Ascending aorta (tissue), 2 donors: ENCODE data around the gene NGEF. TPM values are rescaled to one million over a fixed set of nuclear protein-coding genes. Genes with fewer than 3 reads are reported as not detected.
A peak's percentile ranks its signal among the peaks of the same experiment; 100 is the strongest.

Experiments
- DNase-seq, 2 donors: peaks; one replicate each; pipeline ENCODE4 v3.0.0-alpha.2; 2019; ENCODE audit warnings: low spot score in 2 of 2
- H3K27ac ChIP-seq, 2 donors: fragments of 200-600 bp; sonication (generic); one replicate each; pipeline ENCODE4 v1.5.1; 2016 to 2017; ENCODE audit warnings: mild to moderate bottlenecking in 1 of 2
- H3K27me3 ChIP-seq: fragments of 200-600 bp; sonication (generic); one replicate; pipeline ENCODE4 v1.5.1; 2017
- H3K36me3 ChIP-seq, 2 donors: fragments of 200-600 bp; sonication (generic); one replicate each; pipeline ENCODE4 v1.5.1; 2016
- H3K4me1 ChIP-seq, 2 donors: fragments of 200-600 bp; sonication (generic); one replicate each; pipeline ENCODE4 v1.5.1; 2016 to 2017; ENCODE audit warnings: mild to moderate bottlenecking in 1 of 2
- H3K4me3 ChIP-seq, 2 donors: fragments of 200-600 bp; sonication (generic); one replicate each; pipeline ENCODE4 v1.5.1; 2016 to 2017; ENCODE audit warnings: mild to moderate bottlenecking in 1 of 2
- H3K9me3 ChIP-seq, 2 donors: fragments of 200-600 bp; sonication (generic); one replicate each; pipeline ENCODE4 v1.5.1; 2016
- CTCF ChIP-seq, 3 experiments: fragments of 200-600 bp in 2 of 3; fragments of 450-650 bp in 1 of 3; sonication (generic) in 2 of 3; IDR thresholded peaks; one replicate each; pipeline ENCODE4 v1.5.1; 2016 to 2019; ENCODE audit warnings: antibody characterized with exemption in 3 of 3, mild to moderate bottlenecking in 1 of 3, moderate library complexity in 1 of 3
- intact Hi-C: fragments of 100-400 bp; cut with DNase I; formaldehyde crosslinking; loops from one replicate; pipeline ENCODE4 v1.15.1; 2023
- total RNA-seq: library from RNA; depleted of rRNA; stranded (reverse); fragments of >200 nt; gene quantifications from one replicate; pipeline ENCODE4 v1.1.0, GENCODE V29; 2016

The NGEF gene
- total RNA-seq, 1 donor from 2014 or later: 0.43 TPM

- intact Hi-C loops: no loop called here
- Histone ChIP-seq H3K27ac (no peak overlapping the region), H3K27me3 (no peaks in the 10 kb centered on the region), H3K4me1 (no peaks in the 10 kb centered on the region), H3K4me3 (no peak overlapping the region), H3K36me3 (no peaks in the 10 kb centered on the region), H3K9me3 (no peaks in the 10 kb centered on the region)
- TF ChIP-seq CTCF (IDR thresholded peaks at IDR 0.05): no peak
- peak in 1 of 2 donors; percentile 30 for DNase-seq
Measured at GRCh38 chr2:232973796-232974195, 39.3 kb downstream of the NGEF start.

GRCh38 chr2:232973011-232973735, 39.9 kb downstream of the NGEF start:
- Histone ChIP-seq H3K4me3 (no peak overlapping the region), H3K36me3 (no peaks in the 10 kb centered on the region), H3K9me3 (no peaks in the 10 kb centered on the region), H3K4me1 (no peaks in the 10 kb centered on the region), H3K27me3 (no peaks in the 10 kb centered on the region), H3K27ac (no peak overlapping the region)
- intact Hi-C loops: no loop called here
- DNase-seq: peak in 1 of 2 donors; percentile 18
- no peak for TF ChIP-seq CTCF (IDR thresholded peaks at IDR 0.05)

GRCh38 chr2:232971744-232972143, 41.3 kb downstream of the NGEF start:
- Histone ChIP-seq H3K4me1 (no peaks in the 10 kb centered on the region), H3K27me3 (no peaks in the 10 kb centered on the region), H3K9me3 (no peaks in the 10 kb centered on the region), H3K4me3 (no peak overlapping the region), H3K36me3 (no peaks in the 10 kb centered on the region), H3K27ac (no peak overlapping the region)
- peak in 1 of 2 donors; percentile 25 for DNase-seq
- TF ChIP-seq CTCF (IDR thresholded peaks at IDR 0.05): no peak
- intact Hi-C loops: no loop called here

GRCh38 chr2:232970051-232970450, 43.0 kb downstream of the NGEF start:
- intact Hi-C loops: no loop called here
- Histone ChIP-seq H3K9me3 (no peaks in the 10 kb centered on the region), H3K4me1 (no peaks in the 10 kb centered on the region), H3K27ac (no peak overlapping the region), H3K36me3 (no peaks in the 10 kb centered on the region), H3K27me3 (no peaks in the 10 kb centered on the region), H3K4me3 (no peak overlapping the region)
- DNase-seq: no peak
- no peak for TF ChIP-seq CTCF (IDR thresholded peaks at IDR 0.05)

GRCh38 chr2:232967474-232967873, 45.6 kb downstream of the NGEF start:
- H3K4me1 ChIP-seq: no peaks in the 10 kb centered on the region
- DNase-seq: no peak
- H3K4me3 ChIP-seq: no peak overlapping the region
- no peak overlapping the region for H3K27ac ChIP-seq
- no peaks in the 10 kb centered on the region for H3K9me3 ChIP-seq
- H3K36me3 ChIP-seq: no peaks in the 10 kb centered on the region
- intact Hi-C loops: no loop called here
- H3K27me3 ChIP-seq: no peaks in the 10 kb centered on the region
- no peak for TF ChIP-seq CTCF (IDR thresholded peaks at IDR 0.05)
